ENCODE measurements around the gene INHA.

Gene INHA

GRCh38 chr2:219572237-219573001, at the start of gene INHA:
INHA (plus strand) TSS chr2:219572310; CDS start chr2:219572375, 65 bp downstream.
- DNase-seq = no peak

- no peak for DNase-seq
These were observed 49.0 kb upstream of the INHA start for GRCh38 chr2:219523031-219523671.

GRCh38 chr2:219524817-219525216, 47.3 kb upstream of the INHA start:
- DNase-seq = no peak

- DNase-seq = no peak
These were observed 46.4 kb upstream of the INHA start for GRCh38 chr2:219525533-219526232.

GRCh38 chr2:219526320-219527075, 45.6 kb upstream of the INHA start:
- no peak for DNase-seq

- no peak for DNase-seq
These were observed 45.1 kb upstream of the INHA start for GRCh38 chr2:219527076-219527394.

GRCh38 chr2:219527472-219527871, 44.6 kb upstream of the INHA start:
- no peak for DNase-seq

- DNase-seq = peak; percentile 81
These were observed 41.8 kb upstream of the INHA start for GRCh38 chr2:219530048-219530963.

- DNase-seq = no peak
These were observed 40.3 kb upstream of the INHA start for GRCh38 chr2:219531639-219532377.

- no peak for DNase-seq
These were observed 39.8 kb upstream of the INHA start for GRCh38 chr2:219532378-219532649.

- DNase-seq = no peak
These were observed 38.0 kb upstream of the INHA start for GRCh38 chr2:219533930-219534661.

GRCh38 chr2:219536425-219536824, 35.7 kb upstream of the INHA start:
- no peak for DNase-seq

GRCh38 chr2:219536967-219537366, 35.1 kb upstream of the INHA start:
- DNase-seq = no peak

- DNase-seq = no peak
These were observed 34.2 kb upstream of the INHA start for GRCh38 chr2:219537657-219538488.

- no peak for DNase-seq
These were observed 33.6 kb upstream of the INHA start for GRCh38 chr2:219538504-219538951.

- no peak for DNase-seq
These were observed 32.9 kb upstream of the INHA start for GRCh38 chr2:219538956-219539788.

GRCh38 chr2:219539926-219540678, 32.0 kb upstream of the INHA start:
- no peak for DNase-seq

Measured in CD4-positive, alpha-beta T cell treated with Interleukin-21 for 1 hour (primary cell).